Stimulated activated CD4-positive, alpha-beta T cell treated with anti-CD3 and anti-CD28 coated beads, Interleukin-12 subunit alpha, Interleukin-12 subunit beta, amount 100 ng/mL, for 48 hours (primary cell): Measurements from ENCODE around the gene B4GALT1.

Experiments
- DNase-seq, 3 donors: peaks; one replicate each; pipeline ENCODE4 v3.0.0-alpha.2; 2020; ENCODE audit warnings: low read depth in 2 of 3, low spot score in 1 of 3

Gene B4GALT1

GRCh38 chr9:33142535-33142934, 24.6 kb downstream of the B4GALT1 start:
- DNase-seq = no peak

DNA sequence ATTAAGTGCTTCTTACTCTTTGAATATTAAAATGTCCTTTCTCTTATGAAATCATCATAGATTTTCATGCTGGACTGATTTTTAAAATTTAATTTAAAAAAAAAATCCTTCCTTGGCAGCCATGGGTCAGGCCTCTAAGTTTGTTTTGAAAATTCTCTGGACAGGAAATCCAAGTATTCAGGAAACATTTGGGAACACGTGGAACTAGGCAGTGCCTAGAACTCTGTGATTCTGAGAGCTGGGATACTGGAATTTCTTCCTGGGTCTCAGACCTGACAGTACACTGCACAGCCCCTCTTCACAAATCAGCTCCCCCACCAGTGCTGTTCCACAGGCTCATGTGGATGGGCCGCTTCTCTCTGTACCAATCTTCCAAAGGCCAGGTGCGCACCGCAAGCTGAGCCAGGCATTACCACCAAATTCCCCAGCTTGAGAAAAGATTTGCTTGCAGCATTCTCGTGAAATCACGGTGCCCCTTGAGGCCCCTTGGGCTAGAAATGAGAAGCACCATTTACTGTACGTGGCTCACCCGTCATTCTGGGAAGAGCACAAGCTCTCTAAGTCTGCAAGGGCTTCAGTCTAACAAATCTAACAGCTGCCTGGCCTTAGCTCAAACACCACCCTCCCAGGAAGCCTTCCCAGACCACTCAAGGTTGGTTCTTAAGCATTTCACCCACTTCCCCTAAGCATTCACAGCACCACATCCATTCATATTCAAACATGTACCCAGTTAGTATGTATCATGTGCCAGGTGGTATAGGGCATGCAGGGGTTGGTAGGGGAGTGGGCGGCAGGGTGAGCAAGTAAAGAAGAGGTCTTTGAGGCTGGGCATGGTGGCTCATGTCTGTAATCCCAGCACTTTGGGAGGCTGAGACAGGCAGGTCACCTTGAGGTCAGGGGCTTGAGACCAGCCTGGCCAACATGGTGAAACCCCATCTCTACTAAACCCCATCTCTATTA, 26.5 kb downstream of the B4GALT1 start:
- DNase-seq = no peak

GRCh38 chr9:33139421-33140228, 27.5 kb downstream of the B4GALT1 start:
- no peak for DNase-seq

GRCh38 chr9:33138768-33139167, 28.4 kb downstream of the B4GALT1 start:
- DNase-seq = no peak

- DNase-seq = no peak
Observed at GRCh38 chr9:33137781-33138264, 29.3 kb downstream of the B4GALT1 start.

- no peak for DNase-seq
Observed at GRCh38 chr9:33136721-33137670, 30.1 kb downstream of the B4GALT1 start.

GRCh38 chr9:33135470-33135958, 31.6 kb downstream of the B4GALT1 start:
- DNase-seq = no peak

- no peak for DNase-seq
Observed at GRCh38 chr9:33135031-33135461, 32.1 kb downstream of the B4GALT1 start.

DNA sequence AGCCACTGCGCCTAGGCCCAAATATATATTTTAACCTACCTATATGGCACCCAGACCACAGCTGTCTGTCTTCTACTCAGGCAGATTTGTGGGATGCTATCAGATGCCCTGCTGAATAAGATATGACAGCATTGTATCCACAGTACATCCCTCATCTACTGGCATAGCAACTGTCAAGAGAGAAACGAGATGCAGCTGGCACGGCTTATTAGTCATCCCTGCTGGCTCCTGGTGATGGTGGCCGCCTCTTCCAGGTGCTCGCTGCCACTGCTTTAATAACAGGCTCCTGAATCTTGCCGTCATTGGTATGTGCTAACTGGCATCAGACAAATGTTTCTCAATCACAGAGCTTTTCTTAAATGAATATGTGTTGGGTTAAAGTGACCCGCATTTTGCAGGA, 34.0 kb downstream of the B4GALT1 start:
- no peak for DNase-seq

DNA sequence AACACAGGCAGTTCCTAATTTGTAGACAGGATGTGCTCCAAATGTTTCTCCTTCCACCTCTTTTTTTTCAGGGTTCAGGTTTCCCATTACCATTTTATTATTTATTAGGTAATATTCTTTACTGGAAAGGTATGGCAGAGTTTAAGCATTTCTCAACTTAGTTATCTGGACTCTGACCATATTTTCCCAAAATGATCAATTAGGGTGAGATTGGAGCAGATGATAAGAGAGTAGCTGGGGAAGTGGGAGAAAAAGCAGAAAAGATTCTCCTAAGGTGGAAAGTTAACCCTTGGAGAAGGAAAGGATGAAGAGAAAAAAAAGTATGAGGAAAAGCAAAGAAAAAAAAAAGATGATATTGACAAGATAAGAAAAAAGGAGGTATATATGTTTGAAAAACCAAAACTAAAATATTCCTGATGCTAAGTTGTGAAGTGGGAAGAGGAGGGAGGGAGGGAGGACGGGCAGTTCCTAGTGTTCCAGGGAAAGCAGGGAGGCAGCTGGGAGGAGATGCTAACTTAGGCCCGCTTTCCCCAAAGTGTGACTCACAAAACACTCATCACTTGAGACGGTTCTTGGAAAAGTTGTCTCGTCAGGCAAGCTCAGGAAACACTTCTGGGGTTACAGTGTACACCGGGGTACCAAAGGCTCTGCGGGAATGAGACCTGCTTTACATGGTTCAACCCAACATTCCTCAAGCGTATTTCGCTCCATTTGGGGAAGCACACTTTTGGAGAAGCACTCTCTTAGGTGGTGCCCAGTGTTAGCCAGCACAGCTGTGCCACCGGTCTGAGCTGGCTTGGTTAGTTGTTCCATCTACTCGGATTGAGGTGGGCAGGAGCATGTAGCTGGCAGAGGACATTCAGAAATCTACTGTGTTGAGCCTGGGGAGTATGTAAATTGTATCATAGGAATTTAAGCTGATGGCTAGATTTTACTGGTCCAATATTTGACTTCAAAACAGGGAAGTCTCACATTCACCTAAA, 35.1 kb downstream of the B4GALT1 start:
- no peak for DNase-seq

GRCh38 chr9:33130961-33131789, 36.0 kb downstream of the B4GALT1 start:
- DNase-seq = no peak

DNA sequence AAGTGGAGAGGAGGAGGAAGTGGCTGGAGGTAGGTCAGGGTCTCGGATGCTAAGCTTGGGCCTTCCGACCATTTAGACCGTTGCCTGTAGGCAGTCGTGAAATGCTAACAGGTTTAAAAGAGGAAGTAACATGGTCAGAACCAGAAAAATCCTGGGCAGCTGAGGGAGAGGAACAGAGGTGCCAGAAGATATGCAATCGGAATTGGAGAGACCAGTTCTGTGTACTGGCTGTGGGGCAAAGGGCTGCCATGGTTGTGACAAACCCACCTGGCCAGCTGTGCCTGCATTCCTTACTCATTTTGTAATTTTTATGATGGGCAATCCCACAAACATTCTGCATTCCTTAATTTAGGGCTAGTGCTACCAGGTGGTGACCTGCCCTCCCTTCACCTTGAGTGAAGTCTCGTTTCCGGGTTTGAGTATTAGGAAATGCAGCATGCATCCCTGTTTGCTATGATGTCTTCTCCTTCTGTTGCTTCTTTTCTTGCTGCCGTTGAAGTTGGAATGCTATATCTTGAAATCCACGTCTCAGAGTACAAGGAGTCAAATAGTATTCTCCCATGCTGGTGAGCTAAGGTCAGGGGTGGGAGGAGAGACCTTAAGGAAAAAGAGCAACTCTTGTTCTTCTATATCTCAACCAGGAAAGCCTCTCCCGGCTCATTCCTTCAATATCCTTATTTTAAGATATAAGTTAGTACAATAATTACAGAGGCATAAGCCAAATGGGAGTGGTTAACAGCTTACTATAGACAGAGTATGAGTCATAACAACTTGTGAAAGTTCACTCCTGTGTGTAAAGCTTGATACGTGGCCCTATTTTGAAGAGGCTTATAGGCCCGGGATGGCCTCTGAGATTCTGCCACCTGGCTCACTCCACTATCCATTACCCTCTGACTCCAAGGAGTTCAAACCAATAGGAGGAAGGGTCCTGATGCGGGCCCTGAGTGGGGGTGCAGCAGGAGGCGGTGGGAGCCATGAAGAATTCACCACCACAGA, 37.0 kb downstream of the B4GALT1 start:
- no peak for DNase-seq

DNA sequence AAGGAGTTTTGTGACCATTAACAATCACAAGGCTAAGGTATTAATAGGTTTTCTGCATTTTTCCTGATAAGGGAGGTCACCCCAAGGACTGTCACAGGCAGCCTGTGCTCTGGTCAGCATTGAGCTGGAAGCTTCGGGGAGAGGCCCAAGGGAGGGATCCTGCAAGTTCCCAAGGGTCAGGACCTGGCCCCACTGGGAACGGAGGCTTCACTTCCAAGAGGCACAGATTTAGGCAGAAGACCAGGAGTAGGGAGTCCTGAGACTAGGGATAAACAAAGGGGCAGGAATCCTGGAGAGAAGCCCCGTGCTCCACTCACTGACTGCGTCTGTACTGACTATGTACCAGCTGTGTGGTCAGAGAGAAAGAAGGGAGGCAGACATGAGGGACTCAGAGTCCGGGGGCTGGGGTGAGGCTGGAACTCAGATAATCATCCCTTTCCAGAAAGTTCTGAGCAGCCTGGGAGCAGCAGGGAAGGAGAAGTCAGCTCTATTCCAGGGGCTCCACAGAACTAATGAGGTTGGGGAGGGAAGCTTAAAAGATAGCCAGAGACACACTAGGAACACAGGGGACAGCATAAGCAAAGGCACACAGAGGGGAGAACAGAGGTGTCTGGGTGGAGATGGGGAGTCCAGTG, 37.8 kb downstream of the B4GALT1 start:
- no peak for DNase-seq

GRCh38 chr9:33128570-33128969, 38.6 kb downstream of the B4GALT1 start:
- DNase-seq = no peak

DNA sequence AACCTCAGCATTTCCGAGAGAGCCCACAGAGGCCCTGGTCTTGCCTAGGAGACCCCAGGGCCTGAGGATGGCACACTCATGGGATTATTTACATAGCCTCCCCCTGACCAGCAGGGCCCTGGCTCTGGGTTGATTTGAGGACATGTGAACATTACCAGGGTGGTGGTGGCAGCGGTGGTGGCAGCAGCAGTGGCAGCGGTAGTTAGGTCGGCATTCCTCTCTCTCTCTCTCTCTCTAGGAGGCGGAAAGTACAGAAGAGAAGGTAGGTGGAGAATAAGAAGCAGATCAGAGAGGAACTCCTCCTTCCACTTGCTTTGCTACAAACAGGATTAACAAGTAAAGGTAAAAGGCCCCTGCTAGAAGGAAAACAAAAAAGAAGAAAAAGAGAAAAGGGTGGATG, 39.3 kb downstream of the B4GALT1 start:
- DNase-seq = no peak

DNA sequence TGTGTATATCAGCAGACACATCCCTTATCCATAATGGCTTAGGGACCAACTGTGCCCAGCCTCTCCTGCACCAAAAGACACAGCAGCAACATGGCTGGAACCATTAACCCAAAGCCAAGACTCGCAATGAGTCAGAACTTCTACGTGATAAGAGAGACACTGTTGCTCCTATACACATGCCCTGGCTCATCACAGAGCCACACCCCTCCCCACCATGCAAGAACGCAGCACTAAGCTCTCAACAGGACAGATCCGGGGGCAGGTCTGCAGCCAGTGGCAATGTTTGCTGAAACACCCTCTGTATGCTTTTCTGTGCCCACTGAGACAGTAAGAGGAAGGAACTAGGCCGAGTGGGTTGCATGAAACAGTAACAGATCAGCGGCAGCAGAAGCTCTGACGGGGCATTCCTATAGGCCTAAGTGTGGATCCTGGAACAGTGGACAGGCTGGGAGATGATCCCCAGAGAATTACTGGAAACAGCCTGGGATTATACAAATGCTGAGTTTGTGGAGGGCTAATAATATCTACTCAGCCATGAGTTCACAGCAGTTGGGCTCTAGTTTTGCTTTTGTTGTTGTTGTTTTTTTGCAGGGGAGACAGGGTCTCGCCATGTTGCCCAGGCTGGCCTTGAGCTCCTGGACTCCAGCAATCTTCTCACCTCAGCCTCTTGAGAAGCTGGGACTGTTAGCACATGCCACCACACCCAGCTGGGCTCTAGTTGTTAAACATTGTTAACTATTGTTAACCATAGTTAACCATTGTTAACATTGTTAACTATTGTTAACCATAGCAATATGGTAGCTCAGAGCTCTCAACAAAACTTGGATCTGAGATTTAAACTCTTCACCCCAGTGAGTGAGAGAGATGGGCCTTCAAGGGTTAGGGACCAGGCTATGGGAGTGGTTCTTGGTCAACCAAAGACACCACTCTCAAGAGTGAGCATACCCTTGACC, 41.0 kb downstream of the B4GALT1 start:
- no peak for DNase-seq
